ENCODE measurements around the gene PHF21B. TPM values are rescaled to one million over a fixed set of nuclear protein-coding genes. Genes with fewer than 3 reads are reported as not detected.
A peak's percentile ranks its signal among the peaks of the same experiment; 100 is the strongest.
"Not testable (repeated sequence)": the region's sequence is repeated elsewhere in the genome, so short reads cannot be mapped to it uniquely, and the experiment has no call there.

PHF21B gene
- not detected for total RNA-seq
- polyA plus RNA-seq = not detected
- not detected for total RNA-seq

GRCh38 chr22:45009606-45010531 lies at the start of gene PHF21B:
PHF21B (minus strand) TSS chr22:45010005; CDS start chr22:45009549, 456 bp downstream.
- no peak within 1 kb of the TSS for H3K27ac ChIP-seq (ENCODE audit: low read depth, low read length)
- H3K9me3 ChIP-seq (ENCODE audit: control insufficient read depth in 2 of 3, low read length in 3 of 3) = no peaks in the 10 kb centered on the region
- no peak for ATAC-seq
- Mint-ChIP-seq H3K27ac (peak within 1 kb of the TSS in 1 of 9 donors; percentile 71), H3K4me3 (peak within 1 kb of the TSS; percentile 71 to 91 (median 82)), H3K4me1 (peaks cover 7 to 18% (median 17%) of the 10 kb centered on the region in 7 donors), H3K27me3 (peaks cover 44 to 62% (median 56%) of the 10 kb centered on the region in 5 donors), H3K9me3 (peaks cover 0 to 2% (median 0%) of the 10 kb centered on the region in 11 donors), H3K36me3 (peaks cover 0 to 5% (median 0%) of the 10 kb centered on the region in 5 donors)
- ChIA-PET POLR2A (no interaction called here), CTCF (no interaction called here)
- peak in 1 of 9 donors; percentile 48 for DNase-seq
- H3K27me3 ChIP-seq (ENCODE audit: control insufficient read depth in 2 of 2, insufficient read depth in 2 of 2, low read length in 2 of 2) = peaks cover 0 to 3% of the 10 kb centered on the region in 2 donors
- intact Hi-C loops (cut with micrococcal nuclease) = no loop called here
- H3K4me1 ChIP-seq (ENCODE audit: control insufficient read depth in 2 of 2, insufficient read depth in 2 of 2, low read length in 2 of 2) = peaks cover 0 to 10% of the 10 kb centered on the region in 2 donors
- no peak within 1 kb of the TSS for H3K4me3 ChIP-seq (ENCODE audit: low read length)
- H3K36me3 ChIP-seq (ENCODE audit: control insufficient read depth in 2 of 3, insufficient read depth in 3 of 3, low read length in 3 of 3) = no peaks in the 10 kb centered on the region

- Mint-ChIP-seq H3K27ac (no peak overlapping the region), H3K4me3 (no peak overlapping the region), H3K27me3 (peaks cover 0 to 12% (median 0%) of the 10 kb centered on the region in 5 donors), H3K4me1 (peaks cover 0 to 11% (median 5%) of the 10 kb centered on the region in 7 donors), H3K36me3 (no peaks in the 10 kb centered on the region), H3K9me3 (no peaks in the 10 kb centered on the region)
- no peak for DNase-seq
- ChIA-PET CTCF (no interaction called here), POLR2A (no interaction called here)
- Histone ChIP-seq H3K27ac (ENCODE audit: low read depth, low read length) (no peak overlapping the region), H3K4me1 (ENCODE audit: control insufficient read depth in 2 of 2, insufficient read depth in 2 of 2, low read length in 2 of 2) (no peaks in the 10 kb centered on the region), H3K36me3 (ENCODE audit: control insufficient read depth in 2 of 3, insufficient read depth in 3 of 3, low read length in 3 of 3) (no peaks in the 10 kb centered on the region), H3K27me3 (ENCODE audit: control insufficient read depth in 2 of 2, insufficient read depth in 2 of 2, low read length in 2 of 2) (no peaks in the 10 kb centered on the region), H3K9me3 (ENCODE audit: control insufficient read depth in 2 of 3, low read length in 3 of 3) (no peaks in the 10 kb centered on the region), H3K4me3 (ENCODE audit: low read length) (no peak overlapping the region)
- intact Hi-C loops (cut with micrococcal nuclease) = no loop called here
- no peak for ATAC-seq
These were observed 49.5 kb upstream of the PHF21B start for GRCh38 chr22:45059296-45059695.

- ATAC-seq (no peak), DNase-seq (no peak)
- intact Hi-C loops (cut with micrococcal nuclease) = no loop called here
- Mint-ChIP-seq H3K36me3 (no peaks in the 10 kb centered on the region), H3K9me3 (no peaks in the 10 kb centered on the region), H3K27ac (no peak overlapping the region), H3K27me3 (peaks cover 0 to 7% (median 0%) of the 10 kb centered on the region in 5 donors), H3K4me3 (no peak overlapping the region), H3K4me1 (peaks cover 0 to 11% (median 5%) of the 10 kb centered on the region in 7 donors)
- CTCF ChIA-PET = no interaction called here
- Histone ChIP-seq H3K9me3 (ENCODE audit: control insufficient read depth in 2 of 3, low read length in 3 of 3) (no peaks in the 10 kb centered on the region), H3K4me3 (ENCODE audit: low read length) (no peak overlapping the region), H3K27me3 (ENCODE audit: control insufficient read depth in 2 of 2, insufficient read depth in 2 of 2, low read length in 2 of 2) (no peaks in the 10 kb centered on the region), H3K4me1 (ENCODE audit: control insufficient read depth in 2 of 2, insufficient read depth in 2 of 2, low read length in 2 of 2) (no peaks in the 10 kb centered on the region), H3K27ac (ENCODE audit: low read depth, low read length) (no peak overlapping the region), H3K36me3 (ENCODE audit: control insufficient read depth in 2 of 3, insufficient read depth in 3 of 3, low read length in 3 of 3) (no peaks in the 10 kb centered on the region)
- POLR2A ChIA-PET = no interaction called here
These were observed 48.8 kb upstream of the PHF21B start for GRCh38 chr22:45058622-45058912.

DNA sequence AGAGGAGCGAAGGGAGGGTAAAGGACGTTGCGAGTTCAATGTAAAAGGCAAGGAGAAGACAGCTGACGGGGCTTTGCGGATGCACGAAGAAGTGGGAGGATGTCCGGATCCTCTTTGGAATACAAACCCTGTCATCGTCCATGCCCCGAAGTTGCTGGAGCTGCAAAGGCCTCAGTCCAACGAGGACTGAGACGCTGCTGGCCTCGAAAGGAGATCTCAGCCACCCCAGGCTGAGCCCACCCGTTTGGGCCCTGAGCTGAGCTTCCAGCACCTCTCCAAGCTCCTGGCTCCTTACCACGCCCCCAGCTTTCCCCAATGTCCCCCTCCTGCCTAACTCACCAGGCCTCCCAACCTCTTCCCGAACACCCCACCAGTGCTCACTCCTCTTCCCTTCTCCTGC lies 46.1 kb upstream of the PHF21B start:
- no peak overlapping the region for H3K27ac ChIP-seq (ENCODE audit: low read depth, low read length)
- H3K36me3 ChIP-seq (ENCODE audit: control insufficient read depth in 2 of 3, insufficient read depth in 3 of 3, low read length in 3 of 3) = no peaks in the 10 kb centered on the region
- Mint-ChIP-seq H3K4me3 (no peak overlapping the region), H3K4me1 (peaks cover 0 to 11% (median 5%) of the 10 kb centered on the region in 7 donors), H3K27ac (no peak overlapping the region), H3K36me3 (no peaks in the 10 kb centered on the region), H3K9me3 (no peaks in the 10 kb centered on the region), H3K27me3 (peaks cover 0 to 22% (median 13%) of the 10 kb centered on the region in 5 donors)
- H3K4me1 ChIP-seq (ENCODE audit: control insufficient read depth in 2 of 2, insufficient read depth in 2 of 2, low read length in 2 of 2) = no peaks in the 10 kb centered on the region
- no peak overlapping the region for H3K4me3 ChIP-seq (ENCODE audit: low read length)
- H3K27me3 ChIP-seq (ENCODE audit: control insufficient read depth in 2 of 2, insufficient read depth in 2 of 2, low read length in 2 of 2) = no peaks in the 10 kb centered on the region
- ATAC-seq (no peak), DNase-seq (no peak)
- H3K9me3 ChIP-seq (ENCODE audit: control insufficient read depth in 2 of 3, low read length in 3 of 3) = no peaks in the 10 kb centered on the region
- ChIA-PET CTCF (no interaction called here), POLR2A (no interaction called here)
- intact Hi-C loops (cut with micrococcal nuclease) = no loop called here

DNA sequence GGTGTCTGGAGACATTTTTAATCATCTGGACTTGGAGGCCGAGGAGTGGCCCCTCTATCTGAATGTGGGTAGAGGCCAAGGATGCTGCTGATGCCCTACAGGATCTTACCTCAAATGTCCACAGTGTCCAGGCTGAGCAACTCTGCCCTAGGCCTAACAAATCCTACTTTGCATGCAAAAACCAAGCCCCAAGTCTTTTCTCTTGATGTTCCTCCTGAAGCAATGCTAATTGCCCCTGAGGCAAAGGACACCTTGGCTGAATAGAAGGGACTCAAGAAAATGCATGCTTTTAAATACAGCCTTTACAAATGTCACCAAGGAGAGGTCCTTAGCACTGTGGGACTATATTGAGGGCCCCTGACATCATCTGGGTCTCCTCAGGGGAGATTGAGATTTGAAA lies 43.8 kb upstream of the PHF21B start:
- no peaks in the 10 kb centered on the region for H3K36me3 Mint-ChIP-seq
- H3K9me3 ChIP-seq (ENCODE audit: control insufficient read depth in 2 of 3, low read length in 3 of 3) = no peaks in the 10 kb centered on the region
- no peak overlapping the region for H3K27ac Mint-ChIP-seq
- H3K4me1 Mint-ChIP-seq = peaks cover 0 to 9% (median 3%) of the 10 kb centered on the region in 7 donors
- peaks cover 0 to 37% (median 29%) of the 10 kb centered on the region in 5 donors for H3K27me3 Mint-ChIP-seq
- POLR2A ChIA-PET = no interaction called here
- no peak overlapping the region for H3K27ac ChIP-seq (ENCODE audit: low read depth, low read length)
- H3K27me3 ChIP-seq (ENCODE audit: control insufficient read depth in 2 of 2, insufficient read depth in 2 of 2, low read length in 2 of 2) = no peaks in the 10 kb centered on the region
- H3K4me1 ChIP-seq (ENCODE audit: control insufficient read depth in 2 of 2, insufficient read depth in 2 of 2, low read length in 2 of 2) = no peaks in the 10 kb centered on the region
- H3K9me3 Mint-ChIP-seq = no peaks in the 10 kb centered on the region
- CTCF ChIA-PET = no interaction called here
- H3K4me3 ChIP-seq (ENCODE audit: low read length) = no peak overlapping the region
- intact Hi-C loops (cut with micrococcal nuclease) = no loop called here
- DNase-seq = no peak
- H3K36me3 ChIP-seq (ENCODE audit: control insufficient read depth in 2 of 3, insufficient read depth in 3 of 3, low read length in 3 of 3) = no peaks in the 10 kb centered on the region
- H3K4me3 Mint-ChIP-seq = no peak overlapping the region
- no peak for ATAC-seq

- no peaks in the 10 kb centered on the region for H3K27me3 ChIP-seq (ENCODE audit: control insufficient read depth in 2 of 2, insufficient read depth in 2 of 2, low read length in 2 of 2)
- Mint-ChIP-seq H3K9me3 (no peaks in the 10 kb centered on the region), H3K27ac (no peak overlapping the region), H3K36me3 (no peaks in the 10 kb centered on the region), H3K4me1 (peaks cover 0 to 4% (median 2%) of the 10 kb centered on the region in 7 donors), H3K4me3 (no peak overlapping the region), H3K27me3 (peaks cover 0 to 40% (median 32%) of the 10 kb centered on the region in 5 donors)
- no peaks in the 10 kb centered on the region for H3K36me3 ChIP-seq (ENCODE audit: control insufficient read depth in 2 of 3, insufficient read depth in 3 of 3, low read length in 3 of 3)
- ATAC-seq (no peak), DNase-seq (no peak)
- CTCF ChIA-PET = no interaction called here
- H3K9me3 ChIP-seq (ENCODE audit: control insufficient read depth in 2 of 3, low read length in 3 of 3) = no peaks in the 10 kb centered on the region
- H3K4me1 ChIP-seq (ENCODE audit: control insufficient read depth in 2 of 2, insufficient read depth in 2 of 2, low read length in 2 of 2) = no peaks in the 10 kb centered on the region
- POLR2A ChIA-PET = no interaction called here
- H3K4me3 ChIP-seq (ENCODE audit: low read length) = no peak overlapping the region
- H3K27ac ChIP-seq (ENCODE audit: low read depth, low read length) = no peak overlapping the region
- intact Hi-C loops (cut with micrococcal nuclease) = no loop called here
These were observed 43.3 kb upstream of the PHF21B start for GRCh38 chr22:45053094-45053493.

DNA sequence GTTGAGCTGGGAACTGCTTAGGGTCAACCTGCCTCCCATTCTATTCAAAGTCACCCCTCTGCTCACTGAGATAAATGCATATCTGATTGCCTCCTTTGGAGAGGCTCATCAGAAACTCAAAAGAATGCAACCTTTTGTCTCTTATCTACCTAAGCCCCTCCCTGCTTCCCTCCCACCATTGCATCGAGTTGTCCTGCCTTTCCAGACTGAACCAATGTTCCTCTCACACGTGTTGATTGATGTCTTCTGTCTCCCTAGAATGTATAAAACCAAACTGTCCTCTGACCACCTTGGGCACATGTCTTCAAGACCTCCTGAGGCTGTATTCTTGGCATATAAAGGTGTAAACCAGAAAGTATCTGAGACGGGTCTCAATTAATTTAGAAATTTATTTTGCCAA lies 42.9 kb upstream of the PHF21B start:
- H3K27ac ChIP-seq (ENCODE audit: low read depth, low read length); H3K27me3 ChIP-seq (ENCODE audit: control insufficient read depth in 2 of 2, insufficient read depth in 2 of 2, low read length in 2 of 2); H3K4me3 ChIP-seq (ENCODE audit: low read length); H3K36me3 Mint-ChIP-seq; H3K9me3 Mint-ChIP-seq; H3K4me1 Mint-ChIP-seq; intact Hi-C loops (cut with micrococcal nuclease); H3K4me1 ChIP-seq (ENCODE audit: control insufficient read depth in 2 of 2, insufficient read depth in 2 of 2, low read length in 2 of 2); H3K36me3 ChIP-seq (ENCODE audit: control insufficient read depth in 2 of 3, insufficient read depth in 3 of 3, low read length in 3 of 3); H3K27ac Mint-ChIP-seq; ATAC-seq; H3K9me3 ChIP-seq (ENCODE audit: control insufficient read depth in 2 of 3, low read length in 3 of 3); H3K4me3 Mint-ChIP-seq; POLR2A ChIA-PET; DNase-seq; CTCF ChIA-PET: not testable (repeated sequence)
- H3K27me3 Mint-ChIP-seq = peaks cover 0 to 41% (median 32%) of the 10 kb centered on the region in 5 donors

Measured in naive thymus-derived CD4-positive, alpha-beta T cell (primary cell).